ENCODE measurements around the gene BTBD7.

DNA sequence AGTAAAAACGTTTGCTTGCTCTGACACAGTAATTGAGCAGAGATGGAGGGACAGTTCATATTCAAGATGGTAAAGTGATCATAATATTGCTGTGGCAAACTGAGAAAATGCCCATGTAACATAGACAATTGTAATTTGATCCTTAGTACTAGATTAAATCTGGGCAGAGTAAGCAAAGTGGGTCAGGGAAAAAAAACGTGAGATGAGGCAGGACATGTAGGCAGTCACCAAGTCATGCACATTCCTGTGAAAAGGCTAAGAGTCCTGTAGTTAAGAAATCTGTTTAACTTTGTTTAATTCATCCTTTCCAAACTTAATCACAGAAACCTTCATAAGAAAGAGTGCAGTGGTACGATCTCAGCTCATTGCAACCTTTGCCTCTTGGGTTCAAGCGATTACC is 16.1 kb downstream of the BTBD7 start:
- TF ChIP-seq, protein P1, sequence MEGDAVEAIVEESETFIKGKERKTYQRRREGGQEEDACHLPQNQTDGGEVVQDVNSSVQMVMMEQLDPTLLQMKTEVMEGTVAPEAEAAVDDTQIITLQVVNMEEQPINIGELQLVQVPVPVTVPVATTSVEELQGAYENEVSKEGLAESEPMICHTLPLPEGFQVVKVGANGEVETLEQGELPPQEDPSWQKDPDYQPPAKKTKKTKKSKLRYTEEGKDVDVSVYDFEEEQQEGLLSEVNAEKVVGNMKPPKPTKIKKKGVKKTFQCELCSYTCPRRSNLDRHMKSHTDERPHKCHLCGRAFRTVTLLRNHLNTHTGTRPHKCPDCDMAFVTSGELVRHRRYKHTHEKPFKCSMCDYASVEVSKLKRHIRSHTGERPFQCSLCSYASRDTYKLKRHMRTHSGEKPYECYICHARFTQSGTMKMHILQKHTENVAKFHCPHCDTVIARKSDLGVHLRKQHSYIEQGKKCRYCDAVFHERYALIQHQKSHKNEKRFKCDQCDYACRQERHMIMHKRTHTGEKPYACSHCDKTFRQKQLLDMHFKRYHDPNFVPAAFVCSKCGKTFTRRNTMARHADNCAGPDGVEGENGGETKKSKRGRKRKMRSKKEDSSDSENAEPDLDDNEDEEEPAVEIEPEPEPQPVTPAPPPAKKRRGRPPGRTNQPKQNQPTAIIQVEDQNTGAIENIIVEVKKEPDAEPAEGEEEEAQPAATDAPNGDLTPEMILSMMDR (conservative IDR thresholded peaks at IDR 0.05; ENCODE audit: low read depth, low read length): no peak
- TF ChIP-seq FOS (IDR thresholded peaks at IDR 0.05; ENCODE audit: low read depth, low read length): no peak
- TF ChIP-seq MAFK (IDR thresholded peaks at IDR 0.05; ENCODE audit: low read depth, low read length): no peak
- TF ChIP-seq CEBPB (IDR thresholded peaks at IDR 0.05; ENCODE audit: low read depth, low read length): no peak
- no peak for TF ChIP-seq POLR2A (IDR thresholded peaks at IDR 0.05; ENCODE audit: low read depth, low read length)
- TF ChIP-seq, protein P2, sequence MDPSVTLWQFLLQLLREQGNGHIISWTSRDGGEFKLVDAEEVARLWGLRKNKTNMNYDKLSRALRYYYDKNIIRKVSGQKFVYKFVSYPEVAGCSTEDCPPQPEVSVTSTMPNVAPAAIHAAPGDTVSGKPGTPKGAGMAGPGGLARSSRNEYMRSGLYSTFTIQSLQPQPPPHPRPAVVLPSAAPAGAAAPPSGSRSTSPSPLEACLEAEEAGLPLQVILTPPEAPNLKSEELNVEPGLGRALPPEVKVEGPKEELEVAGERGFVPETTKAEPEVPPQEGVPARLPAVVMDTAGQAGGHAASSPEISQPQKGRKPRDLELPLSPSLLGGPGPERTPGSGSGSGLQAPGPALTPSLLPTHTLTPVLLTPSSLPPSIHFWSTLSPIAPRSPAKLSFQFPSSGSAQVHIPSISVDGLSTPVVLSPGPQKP (IDR thresholded peaks at IDR 0.05; ENCODE audit: borderline replicate concordance, low read depth, low read length): no peak
- TF ChIP-seq, protein P3, sequence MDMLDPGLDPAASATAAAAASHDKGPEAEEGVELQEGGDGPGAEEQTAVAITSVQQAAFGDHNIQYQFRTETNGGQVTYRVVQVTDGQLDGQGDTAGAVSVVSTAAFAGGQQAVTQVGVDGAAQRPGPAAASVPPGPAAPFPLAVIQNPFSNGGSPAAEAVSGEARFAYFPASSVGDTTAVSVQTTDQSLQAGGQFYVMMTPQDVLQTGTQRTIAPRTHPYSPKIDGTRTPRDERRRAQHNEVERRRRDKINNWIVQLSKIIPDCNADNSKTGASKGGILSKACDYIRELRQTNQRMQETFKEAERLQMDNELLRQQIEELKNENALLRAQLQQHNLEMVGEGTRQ (IDR thresholded peaks at IDR 0.05; ENCODE audit: low read depth, low read length): no peak

Data from IMR-90 (cell line).